Astrocyte (in vitro differentiated cells and primary cell): ENCODE results near the gene COLQ. TPM values are rescaled to one million over a fixed set of nuclear protein-coding genes. Genes with fewer than 3 reads are reported as not detected.

Experiments used
- DNase-seq: peaks from one replicate; pipeline ENCODE4 v3.0.0-alpha.2; 2010; ENCODE audit warnings: low read depth
- FAIRE-seq: peaks from 2 replicates; lab custom pipeline; 2011; peaks lifted over from hg19 to GRCh38; lab: Jason Lieb, UNC
- H2AFZ ChIP-seq: 2 replicates; pipeline ENCODE4 v1.6.0; 2012; ENCODE audit warnings: low read depth, low read length, inconsistent platforms
- H3K27ac ChIP-seq: 2 replicates; pipeline ENCODE4 v1.5.1; 2011; ENCODE audit warnings: low read depth, low read length, inconsistent platforms
- H3K27me3 ChIP-seq: 2 replicates; pipeline ENCODE4 v1.6.0; 2011; ENCODE audit warnings: low read length, inconsistent platforms; ENCODE audit not compliant: insufficient read depth
- H3K36me3 ChIP-seq: 2 replicates; pipeline ENCODE4 v1.5.1; 2011; ENCODE audit warnings: low read length, inconsistent platforms; ENCODE audit not compliant: insufficient read depth
- H3K4me1 ChIP-seq: 2 replicates; pipeline ENCODE4 v1.5.1; 2011; ENCODE audit warnings: low read length, inconsistent platforms; ENCODE audit not compliant: insufficient read depth
- H3K4me2 ChIP-seq: 2 replicates; pipeline ENCODE4 v1.6.0; 2012; ENCODE audit warnings: low read length, inconsistent platforms
- H3K4me3 ChIP-seq: 2 replicates; pipeline ENCODE4 v1.5.1; 2011; ENCODE audit warnings: low read depth, mild to moderate bottlenecking, low read length, inconsistent platforms; ENCODE audit not compliant: insufficient read depth
- H3K79me2 ChIP-seq: 2 replicates; pipeline ENCODE4 v1.6.0; 2012; ENCODE audit warnings: mild to moderate bottlenecking, low read length, inconsistent platforms; ENCODE audit not compliant: insufficient read depth
- H3K9ac ChIP-seq: 2 replicates; pipeline ENCODE4 v1.6.0; 2012; ENCODE audit warnings: mild to moderate bottlenecking, low read length, inconsistent platforms
- H3K9me3 ChIP-seq: 2 replicates; pipeline ENCODE4 v1.5.1; 2012; ENCODE audit warnings: low read depth, mild to moderate bottlenecking, low read length, inconsistent platforms; ENCODE audit not compliant: insufficient read depth
- H4K20me1 ChIP-seq: 2 replicates; pipeline ENCODE4 v1.6.0; 2012; ENCODE audit warnings: low read length, inconsistent platforms; ENCODE audit not compliant: insufficient read depth
- H3K27ac Mint-ChIP-seq: one replicate; pipeline ENCODE4 v1.8.0; 2021; ENCODE audit warnings: mild to moderate bottlenecking, mixed read lengths; ENCODE audit not compliant: unreplicated experiment
- H3K27me3 Mint-ChIP-seq: one replicate; pipeline ENCODE4 v1.8.0; 2021; ENCODE audit warnings: low read depth, mixed read lengths; ENCODE audit not compliant: unreplicated experiment
- H3K36me3 Mint-ChIP-seq: one replicate; pipeline ENCODE4 v1.8.0; 2021; ENCODE audit warnings: low read depth, mixed read lengths; ENCODE audit not compliant: unreplicated experiment
- H3K4me1 Mint-ChIP-seq: one replicate; pipeline ENCODE4 v1.8.0; 2021; ENCODE audit warnings: low read depth, mixed read lengths; ENCODE audit not compliant: unreplicated experiment
- H3K4me3 Mint-ChIP-seq: one replicate; pipeline ENCODE4 v1.8.0; 2021; ENCODE audit warnings: mild to moderate bottlenecking, moderate library complexity, mixed read lengths; ENCODE audit not compliant: unreplicated experiment
- H3K9me3 Mint-ChIP-seq: one replicate; pipeline ENCODE4 v1.8.0; 2021; ENCODE audit warnings: mild to moderate bottlenecking, mixed read lengths; ENCODE audit not compliant: unreplicated experiment
- EZH2 ChIP-seq: IDR thresholded peaks from 2 replicates; pipeline ENCODE4 v1.6.1; 2012; ENCODE audit warnings: mild to moderate bottlenecking, low read length, inconsistent platforms; ENCODE audit not compliant: insufficient read depth
- total RNA-seq: library from RNA; stranded (reverse); gene quantifications from 2 replicates; pipeline ENCODE4 v1.2.1, GENCODE V29; 2021
- TF ChIP-seq, protein P1 (sequence below): IDR thresholded peaks from 2 replicates; pipeline ENCODE4 v1.5.1; 2011; ENCODE audit warnings: low read depth, mild to moderate bottlenecking, inconsistent platforms, low read length, moderate library complexity; ENCODE audit not compliant: insufficient read depth

COLQ gene
- total RNA-seq, 1 donor from 2014 or later = 1.2 TPM

DNA sequence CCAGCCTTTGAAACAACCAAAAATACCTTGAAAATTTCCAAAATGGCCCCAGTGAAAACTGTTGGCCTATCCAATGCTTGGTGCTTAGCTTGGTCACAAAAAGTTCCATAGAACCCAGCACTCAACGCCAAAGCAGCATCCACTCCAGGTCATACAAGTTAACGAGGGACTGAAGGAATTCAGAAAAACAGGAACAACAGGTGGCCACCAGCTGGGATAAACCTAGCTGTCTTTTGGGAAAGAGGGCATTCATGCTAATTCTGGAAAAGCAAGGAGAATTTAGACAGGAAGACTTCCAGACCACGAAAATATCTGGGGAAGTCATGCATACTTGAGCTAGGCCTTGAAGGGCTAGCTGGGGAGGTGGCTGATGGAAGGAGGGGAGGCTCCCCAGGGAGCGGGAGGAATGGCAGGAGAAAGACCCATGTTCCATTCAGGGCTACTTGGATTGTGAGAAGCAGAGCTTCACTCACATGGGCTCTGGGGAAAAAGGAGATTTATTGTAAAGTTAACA, 28.6 kb downstream of the COLQ start:
- H3K4me3 ChIP-seq = no peak overlapping the region
- H3K9ac ChIP-seq = no peak overlapping the region
- FAIRE-seq = no peak
- H3K36me3 Mint-ChIP-seq = peaks cover 2% of the 10 kb centered on the region
- H3K79me2 ChIP-seq = no peaks in the 10 kb centered on the region
- no peak overlapping the region for H3K27ac ChIP-seq
- no peaks in the 10 kb centered on the region for H3K27me3 ChIP-seq
- H2AFZ ChIP-seq = no peak overlapping the region
- no peaks in the 10 kb centered on the region for H3K4me1 ChIP-seq
- H3K27ac Mint-ChIP-seq = no peak overlapping the region
- H3K27me3 Mint-ChIP-seq = peaks cover 2% of the 10 kb centered on the region
- H3K4me2 ChIP-seq = no peak overlapping the region
- H4K20me1 ChIP-seq = no peaks in the 10 kb centered on the region
- H3K9me3 ChIP-seq = no peaks in the 10 kb centered on the region
- TF ChIP-seq EZH2 = no peak
- TF ChIP-seq, protein P1, sequence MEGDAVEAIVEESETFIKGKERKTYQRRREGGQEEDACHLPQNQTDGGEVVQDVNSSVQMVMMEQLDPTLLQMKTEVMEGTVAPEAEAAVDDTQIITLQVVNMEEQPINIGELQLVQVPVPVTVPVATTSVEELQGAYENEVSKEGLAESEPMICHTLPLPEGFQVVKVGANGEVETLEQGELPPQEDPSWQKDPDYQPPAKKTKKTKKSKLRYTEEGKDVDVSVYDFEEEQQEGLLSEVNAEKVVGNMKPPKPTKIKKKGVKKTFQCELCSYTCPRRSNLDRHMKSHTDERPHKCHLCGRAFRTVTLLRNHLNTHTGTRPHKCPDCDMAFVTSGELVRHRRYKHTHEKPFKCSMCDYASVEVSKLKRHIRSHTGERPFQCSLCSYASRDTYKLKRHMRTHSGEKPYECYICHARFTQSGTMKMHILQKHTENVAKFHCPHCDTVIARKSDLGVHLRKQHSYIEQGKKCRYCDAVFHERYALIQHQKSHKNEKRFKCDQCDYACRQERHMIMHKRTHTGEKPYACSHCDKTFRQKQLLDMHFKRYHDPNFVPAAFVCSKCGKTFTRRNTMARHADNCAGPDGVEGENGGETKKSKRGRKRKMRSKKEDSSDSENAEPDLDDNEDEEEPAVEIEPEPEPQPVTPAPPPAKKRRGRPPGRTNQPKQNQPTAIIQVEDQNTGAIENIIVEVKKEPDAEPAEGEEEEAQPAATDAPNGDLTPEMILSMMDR = no peak
- H3K36me3 ChIP-seq = no peaks in the 10 kb centered on the region
- H3K9me3 Mint-ChIP-seq = no peaks in the 10 kb centered on the region
- peaks cover 17% of the 10 kb centered on the region for H3K4me1 Mint-ChIP-seq
- peak; percentile 35 for DNase-seq
- H3K4me3 Mint-ChIP-seq = no peak overlapping the region

DNA sequence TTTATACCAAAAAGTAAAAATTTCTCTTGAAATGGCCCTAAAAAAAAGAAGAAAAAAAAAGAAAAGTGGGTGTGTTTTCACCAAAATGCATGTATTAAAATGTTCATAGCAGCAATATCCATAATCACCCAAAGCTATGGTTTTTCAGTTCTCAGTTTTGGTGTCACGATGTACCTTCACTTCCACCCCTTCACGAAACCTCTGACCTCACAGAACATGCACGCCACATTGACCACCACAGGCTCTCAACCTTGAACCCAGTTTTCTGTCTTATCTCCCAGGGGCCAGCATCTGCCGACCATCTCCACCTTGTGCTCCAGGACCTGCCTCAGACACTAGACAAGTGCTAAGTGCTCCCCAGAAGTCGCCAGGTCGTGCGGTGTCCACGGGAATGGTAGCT, 30.4 kb downstream of the COLQ start:
- no peaks in the 10 kb centered on the region for H3K4me1 ChIP-seq
- no peak overlapping the region for H3K4me3 ChIP-seq
- H3K27ac ChIP-seq = no peak overlapping the region
- FAIRE-seq = no peak
- Mint-ChIP-seq H3K36me3 (peaks cover 10% of the 10 kb centered on the region), H3K4me3 (no peak overlapping the region), H3K9me3 (peaks cover 2% of the 10 kb centered on the region), H3K4me1 (peaks cover 14% of the 10 kb centered on the region), H3K27ac (no peak overlapping the region), H3K27me3 (peaks cover 3% of the 10 kb centered on the region)
- no peaks in the 10 kb centered on the region for H3K79me2 ChIP-seq
- H4K20me1 ChIP-seq = no peaks in the 10 kb centered on the region
- no peaks in the 10 kb centered on the region for H3K36me3 ChIP-seq
- H2AFZ ChIP-seq = no peak overlapping the region
- DNase-seq = no peak
- no peaks in the 10 kb centered on the region for H3K27me3 ChIP-seq
- H3K9me3 ChIP-seq = no peaks in the 10 kb centered on the region
- no peak overlapping the region for H3K4me2 ChIP-seq
- TF ChIP-seq, protein P1 = no peak
- TF ChIP-seq EZH2 = no peak
- H3K9ac ChIP-seq = no peak overlapping the region

DNA sequence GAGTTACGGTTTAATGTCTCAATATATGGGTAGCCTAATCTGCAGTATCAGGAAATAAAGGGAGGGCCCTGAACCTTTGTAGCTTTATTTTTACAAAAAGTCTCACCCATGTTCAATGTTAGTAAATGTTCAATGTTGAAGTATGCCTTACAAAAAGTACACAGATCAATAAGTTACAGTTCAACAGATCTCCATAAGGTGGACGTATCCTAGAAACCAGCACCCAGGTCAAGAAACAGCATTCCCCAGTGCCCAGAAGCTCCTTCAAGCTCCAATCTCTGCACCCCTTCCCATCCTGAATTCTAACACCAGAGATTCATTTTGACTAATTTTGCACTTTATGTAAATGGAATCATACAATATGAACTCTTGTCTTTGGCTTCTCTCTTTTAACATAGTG, 31.3 kb downstream of the COLQ start:
- no peaks in the 10 kb centered on the region for H3K9me3 ChIP-seq
- H3K4me3 ChIP-seq = no peak overlapping the region
- Mint-ChIP-seq H3K9me3 (peaks cover 2% of the 10 kb centered on the region), H3K27me3 (peaks cover 6% of the 10 kb centered on the region), H3K27ac (no peak overlapping the region), H3K4me1 (peaks cover 4% of the 10 kb centered on the region), H3K4me3 (no peak overlapping the region), H3K36me3 (peaks cover 12% of the 10 kb centered on the region)
- H3K36me3 ChIP-seq = no peaks in the 10 kb centered on the region
- no peak overlapping the region for H3K27ac ChIP-seq
- H3K27me3 ChIP-seq = no peaks in the 10 kb centered on the region
- H3K4me2 ChIP-seq = no peak overlapping the region
- no peaks in the 10 kb centered on the region for H3K79me2 ChIP-seq
- TF ChIP-seq EZH2 = no peak
- TF ChIP-seq, protein P1 = no peak
- no peak overlapping the region for H2AFZ ChIP-seq
- H4K20me1 ChIP-seq = no peaks in the 10 kb centered on the region
- DNase-seq = no peak
- no peak for FAIRE-seq
- no peak overlapping the region for H3K9ac ChIP-seq
- H3K4me1 ChIP-seq = no peaks in the 10 kb centered on the region
